Endothelial cell of umbilical vein (primary cell): Measurements from ENCODE around the gene COL6A3. TPM values are rescaled to one million over a fixed set of nuclear protein-coding genes. Genes with fewer than 3 reads are reported as not detected.

Experiments used
- BruUV-seq: library from RNA; stranded (reverse); fragments of 400-500 nt; replicated peaks from 2 replicates; lab custom pipeline; 2021; lab: Mats Ljungman, UMichigan
- CTCF ChIA-PET: fragments of 300-600, 350-600 bp; sonication (Branson Sonifier 250); formaldehyde crosslinking; loops from one replicate; lab custom pipeline; 2021; ENCODE audit warnings: antibody characterized with exemption, inconsistent platforms; lab: Charles Lee
- POLR2A ChIA-PET: fragments of 300-600, 350-600 bp; sonication (Branson Sonifier 250); formaldehyde crosslinking; loops from one replicate; lab custom pipeline; 2021; ENCODE audit warnings: antibody characterized with exemption, inconsistent platforms; lab: Charles Lee
- DNase-seq: peaks from one replicate; pipeline ENCODE4 v3.0.0-alpha.2; 2011; ENCODE audit warnings: low read depth, low spot score
- FAIRE-seq: peaks from 2 replicates; lab custom pipeline; 2011; peaks lifted over from hg19 to GRCh38; lab: Jason Lieb, UNC
- H2AFZ ChIP-seq: 2 replicates; pipeline ENCODE4 v1.6.0; 2012; ENCODE audit warnings: low read depth, low read length, control low read depth, inconsistent platforms
- H3K27ac ChIP-seq: 2 replicates; pipeline ENCODE4 v1.5.1; 2011; ENCODE audit warnings: low read depth, mild to moderate bottlenecking, control low read depth, low read length, moderate library complexity; ENCODE audit not compliant: insufficient read depth
- H3K27me3 ChIP-seq, 2 experiments: 2 replicates each; pipeline versions ENCODE4 v1.6.0 to v1.6.1; 2011; ENCODE audit warnings: low read length in 2 of 2, mixed read lengths in 1 of 2; ENCODE audit not compliant: control insufficient read depth in 2 of 2, insufficient read depth in 2 of 2
- H3K36me3 ChIP-seq, 2 experiments: 2 replicates in 1 of 2; 3 replicates in 1 of 2; pipeline ENCODE4 v1.5.1; 2011; ENCODE audit warnings: low read length in 2 of 2, mild to moderate bottlenecking in 1 of 2, moderate library complexity in 1 of 2; ENCODE audit not compliant: control insufficient read depth in 2 of 2, insufficient read depth in 2 of 2; ENCODE audit errors: extremely low read depth in 1 of 2
- H3K4me1 ChIP-seq: 3 replicates; pipeline ENCODE4 v1.5.1; 2011; ENCODE audit warnings: mild to moderate bottlenecking, low read length; ENCODE audit not compliant: control insufficient read depth, insufficient read depth; ENCODE audit errors: extremely low read depth
- H3K4me2 ChIP-seq: 2 replicates; pipeline ENCODE4 v1.6.1; 2011; ENCODE audit warnings: low read length, control low read depth, mixed read lengths; ENCODE audit not compliant: insufficient read depth
- H3K4me3 ChIP-seq, 3 experiments: fragments of 200-600 bp in 1 of 3; sonication (generic), shearing (Covaris generic) in 1 of 3; replicated peaks in 1 of 3; 2 replicates each; pipeline ENCODE4 v1.5.1; 2011 to 2016; ENCODE audit warnings: control low read depth in 3 of 3, low read length in 3 of 3, mild to moderate bottlenecking in 2 of 3, inconsistent platforms in 1 of 3, low read depth in 1 of 3, moderate library complexity in 1 of 3; ENCODE audit not compliant: insufficient read depth in 1 of 3
- H3K79me2 ChIP-seq: 2 replicates; pipeline ENCODE4 v1.6.0; 2012; ENCODE audit warnings: low read length, inconsistent platforms; ENCODE audit not compliant: control insufficient read depth, insufficient read depth
- H3K9ac ChIP-seq: replicated peaks from 2 replicates; pipeline ENCODE3; 2011; ENCODE audit warnings: low read length, control low read depth; ENCODE audit not compliant: insufficient read depth; ENCODE audit errors: extremely low read depth
- H3K9me1 ChIP-seq: replicated peaks from 3 replicates; pipeline ENCODE4 v1.6.0; 2011; ENCODE audit warnings: mild to moderate bottlenecking, low read length; ENCODE audit not compliant: control insufficient read depth, insufficient read depth; ENCODE audit errors: extremely low read depth
- H3K9me3 ChIP-seq: replicated peaks from 2 replicates; pipeline ENCODE4 v1.5.1; 2012; ENCODE audit warnings: low read length, inconsistent platforms; ENCODE audit not compliant: control insufficient read depth, insufficient read depth
- H4K20me1 ChIP-seq: replicated peaks from 2 replicates; pipeline ENCODE3; 2011; ENCODE audit warnings: mild to moderate bottlenecking, low read length; ENCODE audit not compliant: control insufficient read depth, insufficient read depth; ENCODE audit errors: extremely low read depth
- EZH2 ChIP-seq: IDR thresholded peaks from 2 replicates; pipeline ENCODE4 v1.6.1; 2012; ENCODE audit warnings: borderline replicate concordance, low read depth, mild to moderate bottlenecking, moderate library complexity, low read length, inconsistent platforms; ENCODE audit not compliant: severe bottlenecking
- FOS ChIP-seq: IDR thresholded peaks from 2 replicates; pipeline ENCODE4 v1.6.1; 2011; ENCODE audit warnings: mild to moderate bottlenecking, low read length, moderate library complexity, borderline replicate concordance; ENCODE audit not compliant: insufficient read depth
- GATA2 ChIP-seq: IDR thresholded peaks from 2 replicates; pipeline ENCODE4 v1.7.0; 2011; ENCODE audit warnings: low read depth, mild to moderate bottlenecking, moderate library complexity, mixed read lengths, low read length; ENCODE audit not compliant: insufficient read length, insufficient read depth
- JUN ChIP-seq: IDR thresholded peaks from 2 replicates; pipeline ENCODE4 v1.6.1; 2011; ENCODE audit warnings: borderline replicate concordance, low read depth; ENCODE audit not compliant: insufficient read length, insufficient read depth
- MAX ChIP-seq: IDR thresholded peaks from 2 replicates; pipeline ENCODE4 v1.6.1; 2011; ENCODE audit not compliant: insufficient read depth, insufficient read length
- MYC ChIP-seq: IDR thresholded peaks from one replicate; pipeline ENCODE4 v1.6.1; 2011; ENCODE audit warnings: mild to moderate bottlenecking, low read depth, low read length
- POLR2A ChIP-seq: IDR thresholded peaks from 2 replicates; pipeline ENCODE4 v1.6.1; 2012; ENCODE audit warnings: low read depth, mild to moderate bottlenecking, control low read depth, low read length
- POLR2AphosphoS5 ChIP-seq: IDR thresholded peaks from 2 replicates; pipeline ENCODE4 v1.6.1; 2012; ENCODE audit warnings: low read depth, mild to moderate bottlenecking, control low read depth, low read length, moderate library complexity; ENCODE audit not compliant: insufficient read depth
- dilution Hi-C: fragments of 300-500 bp; cut with MboI; formaldehyde crosslinking; loops from one replicate; pipeline ENCODE4 v1.15.0; 2019; ENCODE audit warnings: low sequenced_read_pairs; ENCODE audit not compliant: extremely low pct_ligation_motif_present
- intact Hi-C: fragments of 100-400 bp; cut with micrococcal nuclease; formaldehyde crosslinking; loops from one replicate; pipeline ENCODE4 v1.10.0; 2022
- polyA plus RNA-seq, 4 experiments: library from polyadenylated mRNA; depleted of rRNA in 3 of 4; stranded (reverse) in 3 of 4; unstranded in 1 of 4; fragments of >200 nt; gene quantifications; 2 replicates each; pipeline versions ENCODE4 v1.2.1 to v1.2.3, GENCODE V29; 2011 to 2012; ENCODE audit warnings: missing spikeins in 1 of 4
- total RNA-seq: library from RNA; stranded (reverse); gene quantifications from 2 replicates; pipeline ENCODE4 v1.2.3, GENCODE V29; 2021
- TF ChIP-seq, protein P1 (sequence below), 2 donors: IDR thresholded peaks; 1 replicate in 1 of 2; 2 replicates in 1 of 2; pipeline ENCODE4 v1.5.1; 2011; ENCODE audit warnings: low read length in 2 of 2, mild to moderate bottlenecking in 2 of 2, moderate library complexity in 2 of 2, control low read depth in 1 of 2, inconsistent platforms in 1 of 2, low read depth in 1 of 2; ENCODE audit not compliant: insufficient read depth in 1 of 2; ENCODE audit errors: extremely low read depth in 1 of 2

Gene COL6A3
- total and polyA plus RNA-seq, 2 donors (not counting 3 experiments of a cell fraction or from before 2014, with no cell fraction given): 0.03 TPM; not detected in 1

DNA sequence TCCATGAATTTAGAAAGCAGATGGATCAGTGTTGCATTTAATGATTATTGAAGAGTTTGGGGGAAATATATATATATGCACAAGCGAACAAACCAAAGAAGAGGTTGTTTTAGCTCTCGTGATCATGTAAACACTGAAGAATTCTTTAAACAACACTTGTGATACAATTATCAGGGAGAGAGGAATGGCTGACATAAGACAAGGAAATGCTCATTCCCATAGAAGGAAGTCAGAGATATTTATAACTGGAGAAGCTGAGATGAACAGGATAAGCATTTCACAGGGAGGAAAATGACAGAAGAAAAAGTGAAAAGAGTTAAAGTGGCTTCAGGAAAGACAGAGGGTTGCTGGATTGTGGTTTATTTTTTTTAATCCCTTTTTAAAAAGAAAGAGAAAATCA, 10.6 kb upstream of the COL6A3 start:
- Histone ChIP-seq H3K9me1 (no peaks in the 10 kb centered on the region), H4K20me1 (no peaks in the 10 kb centered on the region), H3K4me2 (no peak overlapping the region), H3K27me3 (peaks cover 26 to 27% of the 10 kb centered on the region in 2 experiments), H3K79me2 (no peaks in the 10 kb centered on the region), H3K4me1 (peaks cover 5% of the 10 kb centered on the region), H3K27ac (no peak overlapping the region), H3K9me3 (no peaks in the 10 kb centered on the region), H3K9ac (no peak overlapping the region), H3K4me3 (no peak overlapping the region), H2AFZ (no peak overlapping the region), H3K36me3 (no peaks in the 10 kb centered on the region)
- ChIA-PET POLR2A (no interaction called here), CTCF (interaction anchor here (1.1 kb wide), 1 partner anchor 147 kb away, joined by 4 read pairs; no protein-coding TSS in a partner anchor)
- dilution Hi-C loops (no loop called here), intact Hi-C loops (no loop called here)
- no TSS peak for BruUV-seq
- no peak for FAIRE-seq
- no peak for DNase-seq
- no peak for TF ChIP-seq MAX
- no peak for TF ChIP-seq MYC
- TF ChIP-seq POLR2A: no peak
- TF ChIP-seq, protein P1, sequence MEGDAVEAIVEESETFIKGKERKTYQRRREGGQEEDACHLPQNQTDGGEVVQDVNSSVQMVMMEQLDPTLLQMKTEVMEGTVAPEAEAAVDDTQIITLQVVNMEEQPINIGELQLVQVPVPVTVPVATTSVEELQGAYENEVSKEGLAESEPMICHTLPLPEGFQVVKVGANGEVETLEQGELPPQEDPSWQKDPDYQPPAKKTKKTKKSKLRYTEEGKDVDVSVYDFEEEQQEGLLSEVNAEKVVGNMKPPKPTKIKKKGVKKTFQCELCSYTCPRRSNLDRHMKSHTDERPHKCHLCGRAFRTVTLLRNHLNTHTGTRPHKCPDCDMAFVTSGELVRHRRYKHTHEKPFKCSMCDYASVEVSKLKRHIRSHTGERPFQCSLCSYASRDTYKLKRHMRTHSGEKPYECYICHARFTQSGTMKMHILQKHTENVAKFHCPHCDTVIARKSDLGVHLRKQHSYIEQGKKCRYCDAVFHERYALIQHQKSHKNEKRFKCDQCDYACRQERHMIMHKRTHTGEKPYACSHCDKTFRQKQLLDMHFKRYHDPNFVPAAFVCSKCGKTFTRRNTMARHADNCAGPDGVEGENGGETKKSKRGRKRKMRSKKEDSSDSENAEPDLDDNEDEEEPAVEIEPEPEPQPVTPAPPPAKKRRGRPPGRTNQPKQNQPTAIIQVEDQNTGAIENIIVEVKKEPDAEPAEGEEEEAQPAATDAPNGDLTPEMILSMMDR (IDR thresholded peaks at IDR 0.05; ENCODE audit: extremely low read depth in 1 of 2, insufficient read depth in 1 of 2, low read depth in 1 of 2, low read length in 2 of 2): no peak
- no peak for TF ChIP-seq FOS
- no peak for TF ChIP-seq POLR2AphosphoS5
- TF ChIP-seq EZH2: no peak
- no peak for TF ChIP-seq JUN
- TF ChIP-seq GATA2: no peak
